ENCODE measurements around the gene MYO7A. TPM values are rescaled to one million over a fixed set of nuclear protein-coding genes. Genes with fewer than 3 reads are reported as not detected.
"Not testable (repeated sequence)": the region's sequence is repeated elsewhere in the genome, so short reads cannot be mapped to it uniquely, and the experiment has no call there.

Gene MYO7A
- total RNA-seq, 1 donor from 2014 or later, result 8.3 TPM

DNA sequence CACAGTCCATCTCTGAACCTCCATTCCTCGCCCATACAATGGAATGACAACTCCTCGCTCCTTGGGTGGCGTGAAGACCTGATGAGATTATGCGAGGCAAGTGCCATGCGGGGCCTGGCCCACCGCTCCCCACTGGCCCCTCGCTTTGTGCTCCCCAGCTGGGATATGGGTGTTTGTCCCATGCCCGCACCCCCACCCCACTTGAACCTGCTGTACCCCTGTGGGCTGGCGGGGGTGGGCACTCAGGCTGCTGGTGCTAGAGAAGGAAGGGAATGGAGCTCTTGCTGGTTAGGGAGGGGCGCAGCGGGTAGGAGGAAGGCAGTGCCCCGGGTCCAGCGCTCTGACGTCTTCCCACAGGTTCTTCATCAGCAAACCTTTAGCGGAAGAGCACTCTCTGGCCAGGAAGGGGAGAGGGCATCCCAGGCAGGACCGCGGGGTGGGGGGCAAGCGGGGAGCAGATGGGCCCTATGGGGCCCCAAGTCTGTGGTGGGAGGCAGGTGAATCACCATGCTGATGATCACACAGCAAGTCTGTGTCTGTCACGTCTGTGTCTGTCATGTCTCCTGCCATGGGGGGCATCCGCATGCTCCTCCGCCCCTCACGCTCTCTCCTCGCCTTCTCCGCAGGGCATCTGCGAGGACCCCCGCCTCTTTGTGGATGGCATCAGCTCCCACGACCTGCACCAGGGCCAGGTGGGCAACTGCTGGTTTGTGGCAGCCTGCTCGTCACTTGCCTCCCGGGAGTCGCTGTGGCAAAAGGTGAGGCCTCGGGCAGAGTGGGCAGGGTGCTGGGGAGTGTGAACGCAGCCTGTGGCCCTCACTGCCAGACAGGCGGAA lies 34.8 kb upstream of the MYO7A start:
- no peak for DNase-seq (ENCODE audit: low read depth in 2 of 2)

- no peak for DNase-seq (ENCODE audit: low read depth in 2 of 2)
These were observed 33.8 kb upstream of the MYO7A start for GRCh38 chr11:77093987-77094840.

DNA sequence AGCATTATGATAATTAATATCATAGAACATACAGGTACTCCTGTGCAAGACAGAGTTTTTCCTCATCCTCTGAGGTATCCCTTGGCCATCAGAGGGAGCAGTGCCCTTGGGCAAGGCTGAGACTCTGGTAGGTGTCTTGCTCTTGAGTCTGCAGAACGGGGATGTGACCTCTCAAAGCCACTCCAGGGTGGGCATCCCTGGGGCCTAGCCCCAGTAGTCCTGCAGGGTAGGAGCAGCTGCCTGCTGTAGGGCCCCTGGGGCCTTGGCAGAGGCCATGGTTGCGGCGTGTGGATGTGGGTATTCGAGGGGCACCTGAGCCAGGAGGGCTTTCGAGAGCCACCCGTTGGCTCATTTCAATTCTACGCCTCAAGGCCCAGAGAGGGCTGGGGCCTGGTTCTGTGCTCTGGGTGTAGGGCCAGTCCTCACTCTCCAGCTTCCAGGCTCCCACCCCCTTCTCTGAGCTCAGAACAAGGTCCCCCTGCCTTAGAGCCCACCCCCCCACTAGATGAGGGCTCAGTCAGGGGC lies 33.1 kb upstream of the MYO7A start:
- no peak for DNase-seq (ENCODE audit: low read depth in 2 of 2)

DNA sequence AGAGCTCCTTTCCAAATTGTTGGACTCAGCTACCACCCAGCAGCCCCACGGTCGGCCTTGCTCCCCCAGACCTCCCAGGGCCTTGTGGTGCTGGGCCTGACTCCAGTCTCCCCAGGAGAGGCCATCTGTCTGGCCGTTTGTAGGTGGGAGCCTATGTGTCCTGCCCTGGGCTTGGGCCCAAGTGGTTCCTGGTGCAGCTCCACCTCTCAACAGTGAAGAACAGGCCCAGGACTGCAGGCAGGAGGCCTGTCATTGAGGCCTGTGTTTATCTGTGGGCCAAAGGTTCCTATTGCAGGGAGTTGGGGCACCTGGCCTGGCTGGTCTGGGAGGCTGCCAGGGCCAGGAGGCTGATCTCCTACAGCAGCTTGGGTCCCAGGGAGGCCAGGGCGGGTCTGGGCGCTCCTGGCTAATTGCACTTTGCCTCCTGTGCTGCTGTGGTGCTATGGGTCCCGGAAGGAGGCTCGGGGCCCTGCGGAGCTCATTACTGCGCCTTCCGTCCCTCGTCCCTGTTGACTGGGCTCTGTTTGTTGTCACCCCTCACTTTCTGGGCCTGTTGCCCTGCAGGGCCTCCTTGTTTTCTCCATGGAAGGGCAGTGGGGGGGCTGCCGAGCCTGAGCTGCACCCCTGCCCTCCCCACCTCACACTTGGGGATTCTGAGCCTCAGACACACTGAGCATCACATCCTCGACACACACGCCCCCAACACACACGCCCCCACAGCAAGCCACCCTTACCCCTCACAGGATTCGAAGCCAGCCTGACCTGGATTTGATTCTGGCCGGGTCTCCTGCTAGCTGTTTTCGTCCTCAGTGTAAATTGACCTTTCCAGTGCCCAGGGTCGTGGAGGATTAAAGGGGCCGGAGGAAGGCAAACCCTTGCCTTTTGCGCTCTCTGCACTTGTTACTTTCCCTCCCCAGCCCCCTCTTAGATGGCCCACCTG lies 32.2 kb upstream of the MYO7A start:
- DNase-seq (ENCODE audit: low read depth in 2 of 2), result no peak

DNA sequence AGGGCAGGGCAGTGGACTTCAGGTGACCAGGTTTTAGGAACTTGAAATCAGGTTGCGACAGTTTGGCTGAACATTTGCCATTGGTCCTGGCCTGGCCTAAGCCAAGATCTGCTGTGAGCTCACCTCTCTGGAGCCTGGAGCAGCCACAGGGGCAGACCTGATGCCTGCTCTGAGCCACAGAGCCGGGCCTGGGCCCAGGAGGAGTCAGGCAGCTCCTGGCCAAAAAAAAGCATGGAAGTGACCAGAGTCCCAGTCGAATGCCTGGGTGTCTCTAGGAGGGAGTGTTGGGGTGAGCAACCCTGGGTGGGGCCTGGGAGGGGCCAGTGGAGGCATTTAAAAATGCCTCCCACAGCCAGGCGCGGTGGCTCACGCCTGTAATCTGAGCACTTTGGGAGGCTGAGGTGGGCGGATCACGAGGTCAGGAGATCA lies 31.4 kb upstream of the MYO7A start:
- no peak for DNase-seq (ENCODE audit: low read depth in 2 of 2)

DNA sequence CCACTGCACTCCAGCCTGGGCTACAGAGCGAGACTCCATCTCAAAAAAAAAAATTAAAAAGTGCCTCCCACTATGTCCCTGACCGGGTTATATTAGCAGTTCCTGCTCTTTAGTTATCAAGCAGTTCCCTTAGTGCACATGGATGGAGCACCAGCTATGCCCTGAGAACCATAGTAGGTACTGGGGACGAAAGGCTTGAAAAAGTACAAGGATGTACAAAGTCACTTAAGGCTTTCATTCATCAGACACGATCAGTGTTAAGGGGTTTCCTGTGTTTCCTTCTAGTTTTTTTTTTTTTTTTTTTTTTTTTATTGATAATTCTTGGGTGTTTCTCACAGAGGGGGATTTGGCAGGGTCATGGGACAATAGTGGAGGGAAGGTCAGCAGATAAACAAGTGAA lies 30.9 kb upstream of the MYO7A start:
- not testable (repeated sequence) for DNase-seq (ENCODE audit: low read depth in 2 of 2)

- DNase-seq (ENCODE audit: low read depth in 2 of 2), result no peak
These were observed 27.6 kb upstream of the MYO7A start for GRCh38 chr11:77100166-77101042.

DNA sequence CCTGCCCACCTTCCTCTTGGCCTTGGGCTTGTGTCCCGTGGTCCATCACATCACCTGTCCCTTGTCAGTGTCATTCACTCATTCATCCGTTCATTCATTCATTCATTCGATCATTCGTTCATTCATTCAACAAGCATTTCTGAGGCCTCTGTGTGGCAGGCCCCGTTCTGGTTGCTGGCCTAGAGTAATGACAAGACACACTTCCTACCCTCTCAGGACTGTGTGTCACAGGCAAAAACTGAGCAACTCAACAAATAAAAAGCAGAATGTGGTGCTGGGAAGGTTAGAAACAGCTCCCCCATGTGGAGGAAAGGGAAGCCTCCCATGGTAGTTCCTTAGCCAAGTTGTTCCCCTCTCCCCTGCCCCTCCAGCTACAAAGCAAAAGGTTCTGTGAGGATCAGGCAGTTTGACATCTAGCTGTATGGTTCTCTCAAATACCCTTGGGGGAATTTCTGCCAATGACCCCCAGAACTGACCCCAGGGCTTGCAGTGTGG lies 27.0 kb upstream of the MYO7A start:
- peak; percentile 11 to 46 for DNase-seq (ENCODE audit: low read depth in 2 of 2)

DNA sequence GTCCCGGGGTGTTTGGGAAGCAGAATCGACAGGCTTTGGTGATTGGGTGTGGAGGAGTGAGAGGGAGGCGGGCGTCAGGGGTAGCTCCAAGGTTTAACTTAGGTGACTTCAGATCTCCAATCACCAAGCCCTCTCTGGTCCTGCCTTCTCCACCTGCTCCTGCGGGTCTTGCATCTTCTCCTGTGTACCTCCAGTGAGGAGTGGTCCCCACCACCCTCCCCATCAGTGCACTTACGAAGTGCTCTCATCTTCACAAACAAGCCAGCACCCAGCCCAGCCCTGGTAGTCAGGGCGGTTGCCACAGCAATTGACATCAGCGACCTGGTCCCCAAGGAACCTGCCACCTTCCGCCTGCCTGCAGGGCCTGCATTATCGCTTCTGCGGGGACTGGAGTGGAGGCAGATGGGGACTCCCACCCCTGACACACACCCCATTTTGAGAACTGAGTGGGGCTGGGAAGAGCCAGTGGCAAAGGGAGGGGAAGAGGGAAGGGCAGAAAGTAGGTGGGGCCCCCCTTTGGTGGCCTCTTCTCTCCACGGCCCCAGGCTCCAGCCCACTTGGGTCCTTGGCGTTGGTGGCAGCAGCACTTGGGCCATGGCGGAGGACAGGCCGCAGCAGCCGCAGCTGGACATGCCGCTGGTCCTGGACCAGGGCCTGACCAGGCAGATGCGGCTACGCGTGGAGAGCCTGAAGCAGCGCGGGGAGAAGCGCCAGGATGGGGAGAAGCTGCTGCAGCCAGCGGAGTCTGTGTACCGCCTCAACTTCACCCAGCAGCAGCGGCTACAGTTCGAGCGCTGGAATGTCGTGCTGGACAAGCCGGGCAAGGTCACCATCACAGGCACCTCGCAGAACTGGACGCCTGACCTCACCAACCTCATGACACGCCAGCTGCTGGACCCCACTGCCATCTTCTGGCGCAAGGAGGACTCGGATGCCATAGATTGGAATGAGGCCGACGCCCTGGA lies 25.5 kb upstream of the MYO7A start, which contains the start of gene OMP:
Gene OMP, plus strand, starts transcription at position 595 of the 965 bp plus-strand sequence. Its CDS starts 0 bp downstream, at position 595.
- DNase-seq (ENCODE audit: low read depth in 2 of 2), result no peak

GRCh38 chr11:77103319-77103718 lies 24.7 kb upstream of the MYO7A start:
- no peak for DNase-seq (ENCODE audit: low read depth in 2 of 2)

DNA sequence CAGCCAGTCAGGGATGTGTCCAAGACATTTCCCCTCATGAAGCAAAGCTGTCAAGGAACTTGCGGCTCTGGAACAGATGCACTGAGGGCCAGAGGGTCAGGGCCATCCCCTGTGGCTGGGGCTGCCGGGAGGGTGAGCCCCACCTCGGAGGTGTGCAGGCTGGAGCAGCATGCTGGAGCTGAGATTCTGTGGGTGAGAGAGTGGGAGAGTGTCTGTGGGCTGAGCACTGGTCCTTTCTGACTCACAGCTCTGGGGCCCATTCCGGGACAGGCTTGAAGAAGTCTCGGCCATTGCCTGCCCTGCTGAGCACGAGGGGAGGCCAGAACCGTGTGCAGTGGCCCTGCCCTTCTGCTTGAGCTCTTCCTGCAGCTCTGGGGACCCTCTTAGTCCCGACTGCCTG lies 23.3 kb upstream of the MYO7A start:
- no peak for DNase-seq (ENCODE audit: low read depth in 2 of 2)

- no peak for DNase-seq (ENCODE audit: low read depth in 2 of 2)
These were observed 21.7 kb upstream of the MYO7A start for GRCh38 chr11:77106321-77106720.

GRCh38 chr11:77106759-77107158 lies 21.3 kb upstream of the MYO7A start:
- DNase-seq (ENCODE audit: low read depth in 2 of 2), result no peak

DNA sequence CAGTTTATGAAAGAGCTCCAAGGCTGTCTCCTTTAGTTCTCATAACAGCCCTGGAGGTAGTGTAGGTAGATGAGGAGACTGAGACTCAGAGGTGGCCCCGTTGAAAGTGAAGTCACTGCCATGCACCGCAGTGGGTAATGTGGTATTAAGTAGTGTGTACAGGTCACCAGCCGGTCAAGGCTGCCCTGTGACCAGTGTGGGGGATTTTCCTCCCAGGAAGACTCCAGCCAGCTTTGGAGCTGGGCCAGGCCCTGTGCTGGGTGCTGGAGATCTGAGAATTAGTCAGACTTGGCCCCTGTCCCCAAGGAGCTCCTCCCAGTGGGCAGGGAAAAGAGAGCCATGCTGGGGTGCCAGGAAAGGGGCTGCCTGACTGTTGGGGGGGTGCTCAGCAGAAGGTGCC lies 20.1 kb upstream of the MYO7A start:
- DNase-seq (ENCODE audit: low read depth in 2 of 2), result peak in 1 of 2 donors; percentile 58

DNA sequence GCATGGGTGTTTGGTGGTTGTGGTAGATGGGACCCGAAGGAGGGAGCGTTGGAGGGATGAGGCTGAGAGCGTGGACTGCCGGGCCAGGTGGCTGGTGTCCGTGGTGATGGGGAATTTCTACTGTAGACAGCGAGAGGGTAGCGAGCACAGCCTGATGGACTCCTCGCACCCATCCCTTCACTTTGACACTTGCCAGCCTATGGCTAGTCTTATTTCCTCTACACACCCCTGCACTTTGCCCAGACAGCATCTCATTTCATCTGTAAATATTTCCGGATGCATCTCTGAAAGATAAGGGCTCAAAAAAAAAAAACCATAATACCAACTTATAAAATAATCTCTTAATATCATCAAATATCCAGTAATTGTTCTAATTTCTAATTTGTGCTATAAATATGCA lies 19.6 kb upstream of the MYO7A start:
- no peak for DNase-seq (ENCODE audit: low read depth in 2 of 2)

GRCh38 chr11:77109236-77110019 lies 18.6 kb upstream of the MYO7A start:
- no peak for DNase-seq (ENCODE audit: low read depth in 2 of 2)

GRCh38 chr11:77110836-77111235 lies 17.2 kb upstream of the MYO7A start:
- no peak for DNase-seq (ENCODE audit: low read depth in 2 of 2)

DNA sequence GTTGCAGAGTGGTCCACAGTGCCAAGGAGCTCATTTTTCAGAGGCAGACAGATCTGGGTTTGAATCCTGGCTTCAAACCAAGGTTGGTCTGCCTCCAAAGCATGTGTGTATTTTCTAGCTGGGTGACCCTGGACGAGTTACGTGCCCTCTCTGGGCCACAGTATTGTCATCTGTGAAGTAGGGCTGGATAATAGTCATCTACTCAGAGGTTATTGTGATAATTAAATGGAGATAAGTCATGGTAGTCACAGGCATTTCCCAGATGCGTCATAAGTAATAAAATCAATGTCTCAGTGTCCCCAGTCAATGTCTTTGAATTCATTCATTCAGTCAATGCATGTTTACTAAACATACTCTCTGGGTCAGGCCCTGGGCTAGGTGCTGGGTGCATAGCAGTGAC lies 16.8 kb upstream of the MYO7A start:
- no peak for DNase-seq (ENCODE audit: low read depth in 2 of 2)
